NCI-H2196 treated with DMSO at 0.1 percent for 48 hours (cell line): Measurements from ENCODE around the gene CHRNA3.
A peak's percentile ranks its signal among the peaks of the same experiment; 100 is the strongest.
"Not testable (repeated sequence)": the region's sequence is repeated elsewhere in the genome, so short reads cannot be mapped to it uniquely, and the experiment has no call there.

Source experiments
- DNase-seq: peaks from one replicate; lab custom pipeline; 2025; ENCODE audit not compliant: unreplicated experiment; lab: John Stamatoyannopoulos, UW

The CHRNA3 gene

DNA sequence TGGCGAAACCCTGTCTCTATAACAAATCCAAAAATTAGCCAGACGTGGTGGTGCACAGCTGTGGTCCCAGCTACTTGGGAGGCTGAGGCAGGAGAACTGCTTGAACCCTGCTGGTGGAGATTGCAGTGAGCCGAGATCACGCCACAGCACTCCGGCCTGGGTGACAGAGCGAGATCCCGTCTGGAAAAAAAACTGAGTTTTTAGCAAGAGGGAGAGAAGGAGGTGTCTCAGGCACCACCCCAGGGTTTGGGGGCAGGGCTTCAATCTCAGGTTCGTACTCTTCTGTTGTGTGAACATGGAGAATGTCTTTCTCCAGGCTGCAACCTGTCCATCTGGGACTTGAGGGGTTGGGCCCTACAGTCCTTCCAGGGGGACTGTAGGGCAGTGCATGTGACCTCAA lies 2.7 kb downstream of the CHRNA3 start:
- no peak for DNase-seq

DNA sequence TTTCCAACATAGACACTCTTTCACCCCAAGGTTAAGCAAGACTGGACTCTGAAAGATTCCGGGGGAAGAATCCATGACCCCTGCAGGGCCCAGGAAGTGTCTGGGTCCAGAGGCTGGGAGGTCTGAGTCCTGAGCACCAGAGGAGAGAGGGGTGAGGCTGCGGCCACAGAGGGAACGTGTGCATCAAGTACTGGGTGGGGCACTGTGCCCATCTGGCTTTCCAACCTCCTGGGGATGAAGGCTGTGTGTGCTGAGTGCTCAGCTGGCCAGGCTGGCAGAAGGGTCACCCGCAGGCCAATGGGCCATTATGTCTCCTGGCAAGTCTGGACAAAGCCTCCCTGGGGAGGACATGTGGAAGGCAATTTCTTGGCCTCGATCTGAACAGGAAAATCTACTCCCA lies 3.3 kb downstream of the CHRNA3 start:
- peak; percentile 2 for DNase-seq

DNA sequence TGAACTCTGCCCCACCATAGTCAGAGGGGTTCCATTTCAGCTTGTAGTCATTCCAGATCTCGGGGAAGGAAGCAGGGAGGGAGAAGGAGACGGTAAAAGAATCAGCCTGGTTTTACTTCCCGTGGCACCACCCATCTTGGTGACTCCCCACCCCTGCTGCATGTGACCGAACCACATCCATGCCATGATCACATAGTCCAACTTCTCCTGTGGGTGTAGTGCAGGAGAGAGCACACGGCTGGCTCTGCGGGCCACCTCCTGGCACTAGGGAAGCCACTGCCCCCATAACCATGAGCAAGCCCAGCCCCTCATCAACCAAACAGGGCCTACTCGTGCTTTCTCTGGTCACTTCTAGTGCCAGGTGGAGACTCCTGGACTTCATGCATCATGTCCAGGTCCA lies 3.7 kb downstream of the CHRNA3 start:
- DNase-seq = no peak

DNA sequence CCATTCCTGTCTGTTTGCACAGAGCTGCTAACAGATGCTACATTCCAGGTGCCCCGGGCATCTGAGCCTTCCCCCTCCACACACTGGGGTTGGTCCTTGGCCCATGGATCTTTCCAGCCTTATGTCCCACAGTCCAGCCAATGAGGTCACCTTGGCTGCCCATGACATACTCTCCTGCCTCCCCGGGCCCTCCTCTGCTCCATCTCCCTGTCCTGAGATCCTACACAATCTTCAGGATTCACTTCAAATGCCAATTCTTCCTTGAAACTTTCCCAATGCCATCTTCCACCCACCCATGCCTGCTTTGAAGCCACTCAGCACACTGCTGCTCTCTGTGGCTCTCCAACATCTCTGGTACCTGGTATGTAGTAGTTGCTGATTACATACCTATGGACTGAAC lies 4.3 kb downstream of the CHRNA3 start:
- no peak for DNase-seq

DNA sequence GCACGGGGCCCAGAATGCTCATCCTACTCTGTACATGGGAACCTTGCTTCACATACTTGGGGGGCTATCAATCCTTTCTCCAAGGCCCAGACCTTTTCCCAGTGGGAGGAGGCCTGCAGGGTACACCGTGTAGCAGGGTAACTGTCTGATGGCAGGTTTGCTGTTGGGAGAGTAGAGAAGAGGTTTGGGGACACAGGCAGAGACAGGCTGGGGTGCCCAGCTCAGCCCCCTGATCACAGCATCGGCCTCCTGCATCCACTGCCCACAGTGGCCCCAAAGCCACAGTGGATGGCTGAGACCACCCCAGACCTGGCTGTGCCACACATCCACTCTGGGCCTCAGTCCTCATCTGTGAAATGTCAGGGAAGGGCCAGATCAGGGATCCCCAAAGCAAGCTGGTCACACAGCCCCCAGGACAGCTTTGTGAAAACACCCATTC lies 5.6 kb downstream of the CHRNA3 start:
- DNase-seq = no peak

DNA sequence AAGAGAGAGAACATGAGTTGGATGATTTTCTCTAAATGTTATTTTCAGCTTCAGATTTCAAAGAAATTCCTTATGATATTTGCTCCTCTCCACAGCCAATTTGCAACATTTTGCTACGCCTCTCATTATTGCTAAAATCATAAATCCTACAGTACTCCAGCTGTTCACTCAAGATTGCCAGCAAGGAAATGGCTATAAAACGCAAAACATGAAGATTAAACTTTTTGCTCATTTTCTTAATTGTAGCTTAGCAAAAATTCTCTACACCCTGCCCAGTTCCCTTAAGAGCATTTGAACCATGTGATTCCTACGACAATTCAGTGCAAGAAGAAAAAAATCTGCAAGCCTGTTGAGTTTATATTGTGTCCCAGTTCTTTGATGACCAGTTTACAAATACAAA lies 6.8 kb downstream of the CHRNA3 start:
- no peak for DNase-seq

DNA sequence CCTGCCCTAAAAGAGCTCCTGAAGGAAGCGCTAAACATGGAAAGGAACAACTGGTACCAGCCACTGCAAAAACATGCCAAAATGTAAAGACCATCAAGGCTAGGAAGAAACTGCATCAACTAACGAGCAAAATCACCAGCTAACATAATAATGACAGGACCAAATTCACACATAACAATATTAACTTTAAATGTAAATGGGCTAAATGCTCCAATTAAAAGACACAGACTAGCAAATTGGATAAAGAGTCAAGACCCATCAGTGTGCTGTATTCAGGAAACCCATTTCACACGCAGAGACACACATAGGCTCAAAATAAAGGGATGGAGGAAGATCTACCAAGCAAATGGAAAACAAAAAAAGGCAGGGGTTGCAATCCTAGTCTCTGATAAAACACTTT lies 11.2 kb downstream of the CHRNA3 start:
- DNase-seq = not testable (repeated sequence)

DNA sequence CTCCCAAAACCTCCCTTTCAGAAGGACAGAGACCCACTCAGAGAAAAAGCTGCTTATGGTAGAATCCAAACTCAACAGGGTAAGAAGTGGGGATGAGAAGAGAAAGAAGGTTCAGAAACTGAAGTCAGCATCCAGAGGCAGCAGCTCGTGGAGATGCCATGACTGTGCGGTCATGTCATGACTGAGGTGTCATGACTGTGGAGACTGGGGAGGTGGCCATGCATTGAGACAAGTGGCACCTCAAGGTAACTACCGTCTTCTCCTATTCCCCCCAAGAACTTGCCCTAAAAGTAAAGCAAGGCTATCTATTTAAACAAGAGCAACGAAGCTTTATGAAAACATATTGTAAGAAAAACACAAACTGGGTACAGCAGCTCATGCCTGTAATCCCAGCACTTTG lies 15.1 kb downstream of the CHRNA3 start:
- no peak for DNase-seq

DNA sequence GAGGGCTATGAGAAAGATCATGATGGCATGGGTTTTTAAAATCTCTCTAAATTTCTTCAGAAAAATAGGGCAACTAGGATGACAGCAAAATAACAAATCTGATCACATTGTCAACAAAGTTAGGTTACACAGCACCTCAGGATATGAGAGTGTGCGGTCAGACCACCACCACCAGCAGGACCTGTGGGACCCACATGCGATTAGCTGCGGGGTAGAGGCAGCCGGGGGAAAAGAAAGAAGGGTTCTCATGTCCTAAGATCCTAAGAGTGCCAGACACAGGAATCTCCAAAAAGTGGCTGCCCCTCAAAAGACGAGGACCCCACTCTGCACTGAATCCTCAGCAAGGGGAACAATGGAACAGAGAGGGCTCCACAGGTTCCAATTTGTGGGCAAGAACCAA lies 15.6 kb downstream of the CHRNA3 start:
- DNase-seq = no peak

DNA sequence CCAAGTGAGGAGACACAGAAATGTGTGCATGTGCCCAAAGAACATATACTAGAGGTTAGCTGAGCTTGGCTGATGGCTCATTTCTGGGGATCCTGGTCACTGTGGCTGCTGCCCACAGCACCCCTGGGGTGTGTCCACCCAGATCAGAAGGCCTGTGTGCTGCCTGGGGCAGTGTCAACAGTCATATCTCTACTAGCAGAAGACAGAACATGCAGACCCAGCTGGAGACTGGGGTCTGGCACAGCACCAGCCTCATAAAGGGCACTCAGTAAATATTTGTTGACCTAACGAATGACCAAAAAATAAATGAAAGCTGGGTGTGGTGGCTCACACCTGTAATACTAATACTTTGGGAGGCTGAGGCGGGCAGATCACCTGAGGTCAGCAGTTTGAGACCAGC lies 16.4 kb downstream of the CHRNA3 start:
- DNase-seq = no peak

DNA sequence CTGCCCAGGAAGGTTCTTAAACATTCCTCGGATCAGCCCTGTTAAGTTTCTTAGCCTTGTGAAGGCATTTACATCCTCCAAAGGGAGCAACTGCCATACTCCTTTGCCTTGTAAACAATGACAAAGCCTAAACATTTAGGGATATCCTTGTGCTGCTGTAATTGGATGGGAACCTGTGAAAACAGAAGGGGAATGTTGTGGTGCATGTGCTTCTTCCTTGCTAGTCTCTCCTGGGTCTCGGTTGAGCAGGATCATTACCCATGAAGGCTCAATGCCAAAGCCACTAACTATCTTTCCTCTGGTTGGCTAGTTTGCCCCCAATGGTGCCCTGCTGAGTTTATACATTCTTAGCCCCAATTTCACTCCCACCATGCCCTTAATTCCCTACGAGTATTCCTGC lies 17.3 kb downstream of the CHRNA3 start:
- DNase-seq = no peak

DNA sequence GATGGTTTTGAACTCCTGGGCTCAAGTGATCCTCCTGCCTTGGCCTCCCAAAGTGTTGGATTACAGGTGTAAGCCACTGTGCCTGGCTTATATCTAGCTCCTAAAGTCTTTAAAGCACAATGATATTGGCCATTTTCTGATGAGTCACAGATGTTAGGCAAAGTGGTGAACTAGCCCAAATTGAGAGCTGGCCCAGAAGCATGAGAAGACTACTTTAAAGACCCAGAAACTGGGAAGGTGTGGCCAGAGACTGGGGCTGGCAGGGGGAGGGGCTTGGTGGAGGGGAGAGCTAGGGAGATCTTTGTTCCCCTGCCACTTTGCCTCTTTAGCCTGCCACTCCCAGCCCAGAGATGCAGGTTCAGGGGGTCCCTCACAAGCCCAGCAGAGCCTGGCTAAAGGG lies 21.6 kb downstream of the CHRNA3 start:
- no peak for DNase-seq

DNA sequence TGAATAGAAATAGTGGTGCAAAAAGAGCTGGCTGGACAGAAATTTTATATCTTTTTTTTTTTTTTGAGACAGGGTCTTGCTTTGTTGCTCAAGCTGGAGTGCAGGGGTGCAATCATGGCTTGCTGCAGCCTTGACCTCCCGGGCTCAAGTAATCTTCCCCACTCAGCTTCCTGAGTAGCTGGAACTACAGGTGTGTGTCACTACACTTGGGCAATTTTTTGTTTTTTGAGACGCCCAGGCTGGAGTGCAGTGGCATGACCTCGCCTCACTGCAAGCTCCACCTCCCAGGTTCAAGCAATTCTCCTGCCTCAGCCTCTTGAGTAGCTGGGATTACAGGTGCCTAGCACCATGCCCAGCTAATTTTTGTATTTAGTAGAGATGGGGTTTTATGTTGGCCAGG lies 22.4 kb downstream of the CHRNA3 start:
- DNase-seq = no peak

DNA sequence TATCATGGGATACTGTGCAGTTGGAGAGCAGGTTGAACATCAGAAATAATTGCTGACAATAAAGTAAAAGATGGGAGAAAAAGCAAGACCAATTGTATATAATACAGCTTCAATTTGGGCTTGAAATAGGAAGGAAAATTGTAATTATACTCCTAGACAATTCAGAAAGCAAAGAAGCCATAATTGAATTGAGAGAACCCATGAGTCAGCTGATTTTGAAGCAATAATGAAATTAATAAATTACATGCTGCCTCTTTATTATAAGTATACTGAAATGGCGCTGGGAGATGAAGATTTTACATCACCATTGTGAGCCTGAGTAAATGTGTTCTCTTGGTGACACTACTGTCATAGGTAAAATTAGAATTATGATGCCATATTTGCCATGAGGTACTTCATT lies 23.2 kb downstream of the CHRNA3 start:
- no peak for DNase-seq

DNA sequence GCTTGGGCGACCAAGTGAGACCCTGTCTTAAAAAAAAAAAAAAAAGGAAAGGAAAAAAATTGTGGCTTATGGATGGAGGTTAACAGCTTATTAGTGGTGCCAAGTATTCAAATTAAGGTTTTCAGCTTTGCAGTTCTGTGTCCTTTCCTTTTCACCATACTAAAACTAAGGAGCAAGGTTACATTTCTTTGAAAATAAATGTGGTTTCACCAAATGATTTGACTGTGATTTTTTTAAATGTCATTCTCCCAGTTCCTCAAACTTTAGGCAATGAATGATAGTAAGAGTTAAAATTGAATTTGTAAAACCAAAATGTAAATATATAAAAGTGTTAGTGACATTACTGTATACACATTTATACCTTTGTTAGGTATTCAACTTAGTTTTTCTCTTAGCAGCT lies 45.9 kb downstream of the CHRNA3 start:
- DNase-seq = no peak

DNA sequence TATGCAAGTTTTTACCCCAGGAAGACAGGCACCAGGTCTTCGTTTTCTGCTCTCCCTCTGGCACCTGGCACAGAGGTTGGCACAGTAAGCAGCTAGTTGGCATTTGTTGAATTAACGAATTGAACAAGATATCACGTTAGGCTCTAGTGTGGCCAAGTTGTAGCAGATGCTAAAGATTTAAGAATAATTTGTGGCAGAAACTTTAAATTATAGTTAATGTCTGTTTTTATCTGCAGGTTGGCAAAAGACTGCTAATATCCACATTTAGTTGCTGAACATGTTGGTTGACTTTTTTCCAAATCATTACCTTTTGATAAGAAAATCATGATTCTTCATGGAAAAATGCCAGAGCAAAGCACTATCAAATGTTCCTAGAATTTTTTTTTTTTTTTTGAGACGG lies 47.4 kb downstream of the CHRNA3 start:
- DNase-seq = no peak

DNA sequence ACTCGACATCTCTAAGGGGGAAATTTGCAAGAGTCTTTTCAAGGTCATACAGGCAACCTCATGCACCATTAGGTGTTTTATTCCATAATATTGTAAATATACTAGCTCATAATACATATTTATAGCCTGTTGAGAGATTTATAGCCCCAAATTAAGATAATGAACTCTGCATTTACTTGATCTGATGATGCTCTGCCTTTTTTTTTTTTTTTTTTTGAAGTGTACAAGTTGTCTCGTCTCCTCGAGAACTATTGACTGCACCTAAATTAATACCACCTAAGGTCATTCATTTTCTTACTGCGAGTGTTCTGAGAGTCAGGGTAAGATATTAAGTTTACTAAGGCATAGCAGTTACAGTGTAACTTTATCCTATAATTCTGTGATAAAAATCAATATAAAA lies 49.4 kb downstream of the CHRNA3 start:
- no peak for DNase-seq

DNA sequence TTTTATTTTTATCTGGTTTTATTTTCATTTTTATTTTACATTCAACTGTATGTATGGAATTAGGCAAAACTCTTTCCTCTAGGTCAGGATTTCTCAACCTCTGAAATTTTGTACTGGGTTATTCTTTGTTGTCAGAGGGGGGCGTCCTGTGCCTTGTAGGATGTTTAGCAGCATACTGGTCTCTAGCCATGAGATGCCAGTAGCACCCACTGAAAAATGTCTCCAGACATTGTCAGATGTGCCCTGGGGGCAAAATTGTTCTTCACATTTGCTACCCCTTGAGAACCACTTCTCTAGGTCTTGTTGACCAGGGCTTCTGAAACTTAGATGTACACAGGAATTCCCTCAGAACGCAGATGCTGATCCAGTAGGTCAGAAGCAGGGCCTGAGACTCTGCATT lies 50.1 kb downstream of the CHRNA3 start:
- no peak for DNase-seq

DNA sequence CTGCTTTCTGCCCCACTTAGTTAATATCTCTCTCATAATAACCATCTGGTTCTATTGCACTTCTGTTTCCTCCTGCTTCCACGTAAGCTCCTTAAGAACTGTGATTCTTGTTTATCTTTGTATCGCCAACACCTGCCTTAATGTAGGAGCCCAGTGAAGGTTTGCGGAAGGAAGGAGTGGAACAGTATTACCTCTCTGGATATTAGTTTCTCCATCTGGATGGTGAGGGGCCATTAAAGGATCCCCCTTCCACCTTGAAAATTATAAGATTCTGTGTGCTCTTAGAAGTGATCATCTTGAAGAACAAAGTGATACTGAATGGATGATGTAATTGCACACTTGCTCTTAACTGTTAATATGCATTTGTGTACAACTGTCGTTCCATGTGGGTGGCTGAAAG lies 53.3 kb downstream of the CHRNA3 start:
- no peak for DNase-seq

DNA sequence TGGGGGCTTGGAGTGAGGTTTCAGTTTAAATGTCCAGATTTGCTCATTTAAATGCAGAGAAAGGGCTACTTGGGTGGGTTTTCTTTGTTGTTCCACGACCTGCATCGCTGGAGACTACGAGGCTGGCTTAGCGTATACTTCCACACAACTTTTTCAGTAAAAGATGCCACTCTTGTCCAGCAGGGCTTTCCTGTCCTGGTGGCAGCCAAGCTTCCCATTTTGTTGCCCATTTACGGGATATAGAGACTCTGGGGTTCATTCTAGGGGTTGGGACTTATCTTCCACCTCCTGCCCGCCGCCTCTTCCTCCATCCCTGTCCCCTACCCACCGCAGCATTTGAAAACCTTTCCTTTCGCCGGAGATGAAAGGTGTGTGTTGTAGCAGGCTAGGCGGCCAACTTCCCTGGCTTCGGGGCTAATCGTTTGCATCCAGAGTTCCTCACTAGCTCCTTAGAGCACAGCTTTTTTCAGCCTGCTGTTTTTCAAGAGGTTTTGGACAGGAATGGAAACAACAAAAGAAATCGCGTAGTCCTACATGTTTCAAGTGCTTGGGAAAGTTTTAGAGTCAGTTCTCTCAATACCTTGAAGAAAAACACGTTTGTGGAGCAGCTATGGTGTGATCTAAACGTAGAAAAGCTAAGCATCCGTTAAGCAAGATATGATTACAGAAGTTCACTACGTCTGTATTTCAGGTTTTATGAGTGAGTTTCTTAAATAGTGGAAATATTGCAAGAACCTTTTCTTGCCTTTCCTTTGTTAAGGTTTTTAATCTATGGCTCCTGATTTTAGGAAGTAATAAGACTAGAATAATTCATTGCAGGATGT lies 54.6 kb downstream of the CHRNA3 start:
- no peak for DNase-seq

DNA sequence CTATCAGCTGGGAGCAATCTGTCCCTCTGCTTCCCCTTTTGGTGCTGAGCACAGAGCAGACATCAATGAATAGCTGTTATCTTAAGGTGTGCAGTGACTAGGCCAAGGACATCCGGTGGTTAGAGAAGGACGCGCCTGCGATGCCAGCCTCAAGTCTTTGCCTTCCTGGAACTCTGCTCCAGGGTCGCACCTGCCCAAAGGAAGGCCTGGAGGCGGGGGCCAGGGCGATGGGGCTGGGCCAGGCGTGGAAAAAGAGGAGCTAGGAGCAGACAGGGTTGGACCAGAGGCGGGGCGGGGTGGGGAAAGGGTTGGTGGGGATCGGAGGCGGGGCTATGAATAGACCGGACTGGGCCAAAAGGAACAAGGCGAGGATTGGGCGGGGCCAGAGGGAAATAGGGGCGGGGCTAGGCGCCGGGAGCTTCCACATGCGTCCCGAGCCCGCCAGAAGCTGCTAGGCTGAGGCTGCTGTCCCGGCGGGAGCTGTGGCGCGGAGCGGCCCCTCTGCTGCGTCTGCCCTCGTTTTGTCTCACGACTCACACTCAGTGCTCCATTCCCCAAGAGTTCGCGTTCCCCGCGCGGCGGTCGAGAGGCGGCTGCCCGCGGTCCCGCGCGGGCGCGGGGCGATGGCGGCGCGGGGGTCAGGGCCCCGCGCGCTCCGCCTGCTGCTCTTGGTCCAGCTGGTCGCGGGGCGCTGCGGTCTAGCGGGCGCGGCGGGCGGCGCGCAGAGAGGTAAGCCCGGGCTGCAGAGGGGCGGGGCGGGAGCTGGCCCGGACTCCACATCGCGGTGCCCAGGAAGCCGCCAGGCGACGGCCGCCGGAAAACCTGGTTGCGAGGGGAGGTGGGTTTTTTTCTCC lies 55.5 kb downstream of the CHRNA3 start, which contains the start of gene CHRNA5:
Gene CHRNA5, plus strand, starts transcription at position 424 of the 854 bp plus-strand sequence. Its CDS starts 200 bp downstream, at position 624.
- peak; percentile 65 for DNase-seq

DNA sequence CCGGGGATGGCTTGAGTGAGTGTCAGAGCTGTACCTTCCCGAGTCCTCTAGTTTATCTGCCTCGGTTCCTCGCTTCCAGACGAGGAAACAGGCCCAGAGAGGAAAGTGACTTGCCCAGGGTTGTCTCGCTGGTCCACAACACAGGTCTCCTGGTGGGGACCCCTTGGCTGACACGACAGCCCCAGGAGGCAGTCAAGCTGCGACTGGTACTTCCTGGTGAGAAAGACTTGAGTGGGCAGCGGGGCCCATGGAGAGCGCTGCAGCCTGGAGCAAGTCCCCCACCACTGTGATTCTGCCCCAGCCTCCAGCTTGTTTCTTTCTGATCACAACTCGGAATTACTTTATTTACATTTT lies 56.1 kb downstream of the CHRNA3 start:
- no peak for DNase-seq
